HG03039 (cell line): Measurements from ENCODE around the gene SPAG17.
"Not testable (repeated sequence)": the region's sequence is repeated elsewhere in the genome, so short reads cannot be mapped to it uniquely, and the experiment has no call there.

Source experiments
- ATAC-seq: cut with Tn5 transposase; IDR thresholded peaks from one replicate; pipeline ENCODE4 v1.9.1; 2021; ENCODE audit warnings: mild to moderate bottlenecking, moderate library complexity; ENCODE audit not compliant: unreplicated experiment

Gene SPAG17

DNA sequence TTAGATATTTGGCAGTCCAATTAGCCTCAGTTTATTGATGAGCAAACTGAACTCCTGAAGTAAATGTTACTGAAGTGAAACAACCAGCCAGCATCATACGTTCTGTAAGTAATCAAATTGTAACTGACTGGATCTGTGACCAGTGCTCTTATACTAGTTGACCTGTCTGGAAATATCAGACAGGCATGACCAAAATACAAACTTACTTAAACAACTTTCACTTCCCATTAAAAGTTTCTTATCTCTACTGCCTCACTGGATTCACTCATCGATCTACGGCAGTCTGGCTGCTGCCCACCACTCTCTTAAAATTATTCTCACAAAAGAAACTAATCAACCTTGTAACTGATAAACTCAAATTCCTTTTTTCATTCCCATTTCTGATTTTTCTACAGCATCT is 199.1 kb downstream of the SPAG17 start:
- ATAC-seq, result no peak

DNA sequence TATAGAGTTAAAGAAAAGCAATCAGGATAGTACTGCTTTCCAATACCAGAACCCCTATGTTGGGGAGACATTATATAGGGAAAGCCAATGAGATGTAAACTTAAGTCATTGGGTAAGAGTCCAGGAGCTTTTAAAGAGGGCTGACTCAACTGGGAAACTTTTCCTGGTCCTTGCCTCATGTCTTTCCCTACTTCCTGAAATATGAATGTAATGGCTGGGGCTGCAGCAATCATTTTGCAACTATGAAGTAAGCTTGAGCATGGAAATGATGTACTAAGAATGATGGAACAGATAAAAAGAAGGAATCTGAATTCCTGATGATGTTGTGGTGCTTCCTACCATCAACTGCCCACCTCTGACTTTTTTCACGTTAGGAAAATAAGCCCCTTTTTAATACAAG is 199.8 kb downstream of the SPAG17 start:
- ATAC-seq, result no peak

DNA sequence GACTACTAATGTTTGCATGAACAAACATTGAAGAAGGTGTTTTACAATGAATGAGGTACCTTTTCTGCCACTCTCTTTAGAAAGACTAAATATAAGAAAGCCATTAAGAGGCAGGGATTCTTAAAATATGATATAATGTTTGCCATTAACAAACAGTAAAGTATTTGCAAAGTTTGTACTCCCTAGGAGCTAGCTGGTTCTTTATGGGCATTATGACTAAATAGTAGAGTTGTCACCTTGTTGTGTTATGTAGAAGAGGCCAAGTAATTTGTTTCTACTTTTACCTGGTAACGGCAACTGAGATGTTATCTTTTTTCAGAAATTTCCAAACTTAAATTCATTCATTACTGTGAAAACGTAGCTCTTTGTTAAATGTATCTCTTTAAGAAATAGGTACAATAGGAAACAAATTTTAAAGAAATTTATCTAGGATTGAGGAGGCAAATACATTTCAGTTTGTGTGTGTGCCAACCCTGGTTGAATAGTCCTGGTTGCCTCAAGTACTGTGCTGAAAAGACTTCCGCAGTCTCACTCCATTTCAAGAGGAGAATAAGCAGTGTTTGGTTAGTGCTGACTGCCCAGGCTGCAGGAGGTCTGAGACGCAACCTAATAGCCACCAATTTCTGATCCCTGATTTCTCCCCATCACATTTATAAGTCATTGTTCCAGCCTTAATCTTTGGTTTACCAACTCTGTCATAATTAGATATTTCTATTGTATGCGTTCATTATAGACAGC is 203.4 kb downstream of the SPAG17 start:
- no peak for ATAC-seq

DNA sequence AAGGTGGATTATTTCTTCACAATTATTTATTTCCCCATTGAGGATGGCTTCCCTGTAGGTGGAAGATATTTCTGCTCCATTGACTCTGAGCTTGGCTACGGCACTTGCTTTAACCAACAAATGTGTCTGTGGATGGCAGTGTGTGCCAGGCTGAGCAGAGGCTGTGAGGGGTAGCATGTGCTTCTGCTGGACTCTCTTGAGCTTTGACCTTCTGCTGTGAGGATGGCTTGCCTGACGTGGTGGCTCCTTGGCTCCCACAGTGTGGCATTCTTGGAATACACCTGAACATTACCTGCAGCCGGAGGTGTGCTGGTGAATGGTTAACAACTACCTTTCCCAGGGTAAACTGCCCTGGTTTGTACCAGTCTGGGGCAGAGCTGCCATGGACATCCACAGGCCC is 208.6 kb downstream of the SPAG17 start:
- ATAC-seq, result no peak

DNA sequence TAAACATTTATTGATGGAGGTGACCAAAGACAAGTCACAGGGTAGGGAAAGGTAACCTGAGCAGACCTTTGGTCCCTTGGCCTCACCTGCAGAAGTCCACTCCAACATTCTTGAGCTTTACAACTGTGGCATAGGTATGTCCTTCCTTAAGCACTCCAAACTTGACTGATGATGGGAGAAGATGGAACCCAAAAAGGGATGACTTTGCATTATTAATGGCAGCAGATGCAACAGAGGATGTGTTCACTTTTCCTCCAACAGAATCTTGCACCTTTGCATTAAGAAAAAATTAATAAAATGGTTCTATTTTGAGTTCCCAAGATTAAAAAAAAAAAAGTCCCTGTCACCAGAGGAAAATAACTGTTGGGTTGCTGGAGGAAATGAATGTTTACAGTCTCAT is 213.3 kb downstream of the SPAG17 start:
- no peak for ATAC-seq

DNA sequence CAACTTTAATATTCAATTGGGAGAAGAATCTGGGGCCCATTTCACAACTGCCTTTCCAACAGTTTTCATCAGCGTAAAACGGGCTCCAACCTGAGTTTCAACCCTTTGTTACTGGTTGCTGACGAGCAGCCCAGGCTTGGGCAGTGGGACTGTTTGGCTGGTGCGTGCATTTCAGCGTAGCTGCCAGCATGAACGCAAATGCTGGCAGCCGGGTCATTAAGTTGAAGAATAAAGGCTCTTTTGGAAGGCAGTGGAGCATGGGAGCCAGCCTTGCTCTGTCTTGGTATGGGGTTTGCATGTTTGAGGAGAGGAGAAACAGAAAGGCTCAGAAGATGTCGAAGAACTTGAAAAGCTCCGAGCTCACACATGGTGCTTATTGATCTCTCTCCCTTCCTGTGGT is 214.8 kb downstream of the SPAG17 start:
- no peak for ATAC-seq

DNA sequence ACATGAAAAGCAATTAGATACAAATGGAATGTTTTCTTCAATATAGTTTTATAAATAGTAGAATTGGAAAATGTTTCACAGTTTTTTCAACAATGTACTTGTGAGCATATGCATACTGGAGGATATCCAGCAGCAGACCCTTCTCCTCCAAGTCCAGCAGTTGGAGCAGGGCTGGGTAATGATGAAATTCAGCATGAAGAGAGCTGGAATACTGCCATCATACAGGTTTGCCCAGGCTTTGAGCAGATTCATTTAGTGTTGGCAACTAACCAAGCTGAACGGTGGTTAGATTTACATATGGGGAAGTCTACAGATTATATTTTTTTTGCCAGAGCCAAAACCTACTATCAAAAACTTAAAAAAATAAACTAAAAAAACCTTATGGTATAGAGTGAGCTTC is 217.1 kb downstream of the SPAG17 start:
- no peak for ATAC-seq

DNA sequence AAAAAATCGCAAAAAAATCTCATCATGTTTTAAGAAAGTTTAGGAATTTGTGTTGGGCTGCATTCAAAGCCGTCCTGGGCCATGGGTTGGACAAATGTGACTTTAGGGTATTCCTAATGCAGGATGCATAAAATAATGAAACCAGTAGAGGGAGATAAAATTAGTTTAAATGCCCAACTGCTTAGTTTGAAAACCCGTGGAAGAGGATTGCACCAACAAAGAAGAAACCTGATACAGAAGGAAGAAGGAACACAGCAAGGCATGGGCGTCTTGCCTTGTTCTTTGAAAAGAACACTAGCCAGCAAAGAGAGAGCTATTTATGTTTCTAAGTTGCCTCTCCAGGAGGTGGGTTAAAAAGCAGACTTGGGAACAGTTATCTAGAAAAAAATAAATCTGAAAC is 217.6 kb downstream of the SPAG17 start:
- ATAC-seq, result no peak

DNA sequence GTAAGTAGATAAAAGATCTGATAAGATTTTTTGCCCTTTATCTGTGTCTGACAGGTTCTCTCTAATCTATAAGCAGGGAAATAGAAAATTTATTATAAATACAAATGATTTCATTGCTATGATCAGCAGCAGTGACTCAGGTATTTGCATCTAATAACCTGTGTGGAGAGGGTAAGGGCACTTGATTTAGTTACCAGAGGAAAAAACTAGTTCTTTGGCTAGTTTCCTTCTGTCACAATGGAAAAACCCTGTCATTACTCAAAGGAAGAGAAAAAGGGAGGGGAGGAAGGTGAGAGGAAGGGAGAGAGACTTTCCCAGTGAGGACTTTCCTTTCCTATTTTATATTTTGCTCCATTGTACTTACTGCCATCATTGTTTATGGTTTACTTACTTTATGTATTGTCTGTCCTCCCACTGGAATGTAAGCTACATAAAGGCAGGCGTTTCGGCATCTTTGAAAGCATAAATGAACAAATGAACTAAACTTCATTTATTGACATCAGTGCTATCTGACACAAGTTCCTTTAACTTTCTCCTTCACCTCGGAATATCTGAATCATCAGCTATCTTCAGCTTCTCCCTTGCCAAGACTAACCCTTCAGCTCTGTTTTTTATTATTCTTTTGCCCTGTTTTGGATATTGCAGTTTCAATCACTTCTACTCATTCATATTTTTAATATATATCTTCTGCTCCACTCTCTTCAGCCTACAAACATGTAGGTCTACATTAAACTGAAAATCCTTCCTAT is 220.6 kb downstream of the SPAG17 start:
- ATAC-seq, result no peak

DNA sequence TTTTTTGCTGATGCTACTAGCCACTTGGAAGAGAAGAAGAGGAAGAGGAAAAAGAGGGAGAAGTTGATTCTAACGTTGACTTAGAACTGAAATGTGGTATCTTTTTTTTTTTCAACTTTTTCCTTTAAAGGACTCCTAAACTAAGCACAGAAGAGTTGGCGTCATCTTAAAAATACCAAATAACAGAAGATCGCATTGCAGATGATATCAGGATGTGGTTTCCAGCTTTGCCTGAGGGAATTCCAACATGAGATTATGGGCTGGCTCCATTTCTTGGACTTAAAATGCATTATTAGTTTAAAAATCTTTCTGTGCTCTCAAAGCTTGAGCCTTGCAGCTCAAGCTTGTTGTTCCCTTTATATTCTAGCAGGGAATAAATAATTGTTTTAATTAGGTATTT is 225.7 kb downstream of the SPAG17 start:
- ATAC-seq, result no peak

DNA sequence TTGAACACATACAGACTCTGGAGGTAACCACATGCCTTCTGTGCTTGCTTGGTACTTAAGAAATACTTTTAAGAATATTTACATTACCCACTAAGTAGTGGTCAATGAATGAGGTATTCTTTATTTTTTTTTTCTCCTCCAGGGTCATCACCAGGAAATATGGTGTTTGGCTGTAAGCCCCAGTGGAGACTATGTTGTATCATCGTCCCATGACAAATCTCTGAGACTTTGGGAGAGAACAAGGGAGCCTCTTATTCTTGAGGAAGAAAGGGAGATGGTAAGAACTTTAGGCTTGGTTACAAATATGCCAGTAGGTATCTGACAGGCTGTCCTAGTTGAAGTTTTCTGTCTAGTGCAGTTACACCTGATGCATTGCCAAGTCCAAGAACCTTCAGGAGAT is 232.6 kb downstream of the SPAG17 start:
- no peak for ATAC-seq

DNA sequence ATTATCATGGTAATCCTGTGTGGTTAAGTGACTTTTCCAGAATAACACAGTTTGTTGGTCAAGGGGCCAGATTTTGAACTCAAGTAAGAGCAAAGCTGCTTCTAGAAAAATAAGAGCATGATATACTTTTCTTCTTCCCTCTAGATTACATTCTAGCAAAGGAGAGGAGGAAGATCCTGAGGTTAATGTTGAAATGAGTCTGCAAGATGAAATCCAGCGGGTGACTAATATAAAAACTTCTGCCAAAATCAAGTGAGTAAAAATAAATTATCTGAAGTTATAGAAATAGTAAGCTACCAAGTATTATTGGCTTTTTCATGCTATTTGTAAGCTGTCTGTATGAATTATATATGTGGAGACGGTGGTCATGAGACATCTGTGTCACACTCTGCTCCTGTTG is 242.7 kb downstream of the SPAG17 start:
- no peak for ATAC-seq

DNA sequence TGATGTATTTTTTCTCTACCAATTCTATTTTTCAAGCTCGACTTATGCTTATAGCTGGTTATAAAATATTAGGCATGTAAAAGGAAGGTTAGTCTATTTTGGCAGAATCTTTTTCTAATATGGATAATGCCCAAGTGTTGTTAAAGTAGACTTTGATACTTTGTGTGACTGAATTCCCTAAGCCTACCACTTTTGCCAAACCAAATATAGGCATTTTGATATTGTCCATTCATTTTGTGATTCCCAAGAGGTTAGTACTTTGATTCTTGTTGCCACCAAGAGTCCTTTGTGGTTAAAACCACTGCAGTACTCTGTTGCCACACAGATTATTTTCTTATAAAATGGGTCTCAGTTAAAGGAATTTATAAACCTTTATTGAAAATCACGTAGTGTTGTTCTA is 251.3 kb downstream of the SPAG17 start:
- ATAC-seq, result no peak

DNA sequence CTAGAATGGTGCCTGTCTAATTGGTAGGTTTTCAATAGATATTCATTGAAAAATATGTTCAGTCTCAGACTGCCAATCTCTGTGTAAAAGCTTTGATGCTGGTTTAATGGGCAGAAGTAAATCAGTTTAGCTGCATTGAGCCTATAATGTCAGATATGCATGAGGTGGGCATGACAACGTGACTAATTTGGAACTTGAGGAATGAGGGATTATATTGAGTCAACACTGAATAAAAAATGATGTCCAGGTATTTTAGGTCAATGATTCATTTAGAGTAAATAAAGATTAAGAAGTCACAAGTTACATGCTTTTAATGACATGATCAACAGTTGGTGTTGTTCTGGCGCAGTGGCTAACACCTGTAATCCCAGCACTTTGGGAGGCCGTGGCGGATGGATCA is 252.5 kb downstream of the SPAG17 start:
- ATAC-seq, result no peak

DNA sequence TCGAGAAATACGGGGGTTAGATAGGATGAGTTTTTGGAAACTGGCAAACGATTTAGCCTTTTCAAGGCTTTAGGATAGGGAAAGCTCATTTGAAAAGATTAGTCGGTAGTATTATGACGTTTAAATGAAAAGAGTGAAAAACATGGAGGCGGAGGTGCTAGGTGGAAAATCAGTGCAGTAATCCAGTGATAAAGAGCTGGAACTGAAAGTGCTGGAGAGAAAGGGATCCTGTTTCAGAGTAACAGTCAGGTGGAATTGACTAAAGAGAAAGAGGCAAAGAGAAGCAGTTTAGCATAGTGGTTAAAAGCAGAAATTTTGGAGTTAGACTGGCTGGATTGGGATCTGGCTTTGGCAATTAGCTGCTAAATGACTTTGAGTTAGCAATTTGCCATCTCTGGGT is 254.5 kb downstream of the SPAG17 start:
- ATAC-seq, result no peak

DNA sequence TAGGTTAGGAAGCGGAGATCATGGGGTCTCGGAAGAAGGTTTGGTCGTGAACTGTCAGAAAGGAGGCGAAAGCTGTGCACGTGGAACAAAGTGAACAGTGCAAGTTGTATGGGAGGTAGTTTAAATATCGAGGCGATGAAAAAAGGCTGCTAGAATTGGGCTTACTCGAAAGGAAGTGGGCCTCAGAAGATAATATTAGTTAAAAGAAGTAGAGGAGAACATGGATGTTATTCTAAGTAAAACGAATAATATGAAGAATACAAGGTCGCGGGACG is 254.9 kb downstream of the SPAG17 start:
- ATAC-seq, result no peak

DNA sequence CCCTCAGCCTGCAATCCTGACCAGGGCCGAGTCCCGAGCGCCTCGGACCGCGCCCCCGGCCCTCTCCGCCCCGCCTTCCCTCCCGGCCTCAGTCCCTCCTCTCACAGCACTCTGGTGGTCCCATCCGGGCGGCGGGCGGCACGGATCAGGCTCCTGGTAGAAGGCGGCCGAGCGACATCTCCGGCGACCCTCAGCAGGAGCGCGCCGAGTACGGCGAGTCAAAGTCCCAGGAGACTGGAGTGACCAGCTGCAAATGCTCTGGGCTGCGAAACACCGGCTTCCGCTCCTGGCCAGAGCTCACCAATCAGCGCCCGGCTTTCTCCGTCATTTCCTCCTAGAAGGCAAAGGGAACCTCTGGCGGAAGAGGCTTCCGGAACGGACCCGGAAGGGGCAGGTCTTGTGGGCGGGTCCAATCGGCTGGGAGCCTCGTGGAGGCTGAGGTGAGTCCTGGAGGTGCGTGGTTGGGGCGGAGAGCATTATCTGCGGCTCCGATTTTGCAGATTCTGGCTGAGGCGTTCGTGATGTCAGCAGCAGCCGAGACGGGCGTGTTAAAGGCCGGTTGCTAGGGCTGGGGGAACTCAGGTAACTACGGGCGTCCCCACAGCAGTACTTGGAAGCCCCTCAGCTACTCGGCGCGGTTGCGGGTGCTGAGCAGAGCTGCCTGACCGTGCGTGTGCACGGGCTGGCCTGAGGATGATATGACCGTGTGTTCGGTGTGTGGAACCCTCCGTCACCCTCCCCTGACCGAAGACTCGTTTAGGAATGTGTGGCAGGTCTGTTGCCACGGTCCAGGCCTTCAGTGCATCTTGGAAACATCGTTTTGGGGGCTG is 255.5 kb downstream of the SPAG17 start, which contains the start of the genes GDAP2 and WDR3:
Gene GDAP2, minus strand, starts transcription at position 279 of the 830 bp plus-strand sequence. CDS start 9,264 bp downstream, outside the sequence.
Gene WDR3, plus strand, starts transcription at position 397 of the 830 bp plus-strand sequence. CDS start 3,581 bp downstream, outside the sequence.
- peak; percentile 95 for ATAC-seq

DNA sequence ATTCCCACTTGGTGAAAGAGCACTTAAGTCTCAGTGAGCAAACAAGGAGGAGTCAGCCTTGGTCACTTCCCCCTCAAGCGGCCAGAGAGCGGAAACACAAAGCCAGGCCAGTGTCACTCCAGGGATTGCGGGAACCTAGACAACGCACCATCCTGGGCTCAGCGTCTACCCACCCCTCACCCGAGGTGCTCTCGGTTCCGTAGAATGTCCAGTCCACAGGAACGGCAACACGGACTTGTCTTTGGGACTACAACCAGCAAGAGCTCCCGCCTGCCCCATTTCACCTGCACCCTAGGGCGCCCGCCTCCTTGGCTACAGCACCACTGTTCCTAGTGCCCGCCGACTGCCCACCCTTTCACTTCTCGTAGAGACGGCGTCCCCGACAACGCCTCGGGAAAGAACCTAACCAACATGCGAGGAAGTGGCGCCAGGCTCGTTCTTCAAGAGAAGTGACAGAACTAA is 256.1 kb downstream of the SPAG17 start:
- ATAC-seq, result peak; percentile 30

DNA sequence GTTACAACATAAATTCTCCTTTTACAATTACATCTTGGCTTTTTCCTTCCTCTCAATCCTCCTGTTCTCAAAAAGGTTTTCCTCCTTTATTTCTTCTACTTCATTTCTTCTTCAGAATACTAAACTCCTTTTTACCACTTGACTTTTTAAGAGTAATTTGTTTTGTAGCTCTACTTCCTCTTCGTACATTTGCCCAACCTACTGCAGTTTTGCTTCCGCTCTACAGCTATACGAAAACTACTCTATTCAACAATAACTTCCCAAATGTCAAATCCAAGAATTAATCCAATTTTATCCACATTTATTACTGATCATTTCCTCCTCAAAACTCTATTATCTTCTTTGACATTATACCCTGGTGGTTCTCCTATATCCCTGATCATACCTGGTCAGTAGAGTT is 259.0 kb downstream of the SPAG17 start:
- no peak for ATAC-seq

DNA sequence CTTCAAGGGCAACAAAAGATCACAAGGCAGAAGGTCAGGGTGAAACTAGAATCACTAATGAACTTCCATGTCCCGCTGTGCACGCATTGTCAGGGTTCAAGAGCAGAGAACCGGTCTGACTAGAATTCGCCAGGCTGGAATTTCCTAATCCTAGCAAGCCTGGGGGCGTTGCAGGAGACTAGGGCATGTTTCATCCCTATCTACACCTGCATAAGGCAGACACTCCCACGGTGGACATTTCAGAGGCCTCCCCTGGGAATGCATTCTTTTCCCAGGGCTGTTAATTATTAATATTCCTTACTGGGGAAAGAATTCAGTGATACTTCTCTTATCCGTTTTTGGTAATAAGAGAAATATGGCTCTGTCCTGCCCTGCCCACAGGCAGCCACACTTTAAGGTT is 262.3 kb downstream of the SPAG17 start:
- not testable (repeated sequence) for ATAC-seq

DNA sequence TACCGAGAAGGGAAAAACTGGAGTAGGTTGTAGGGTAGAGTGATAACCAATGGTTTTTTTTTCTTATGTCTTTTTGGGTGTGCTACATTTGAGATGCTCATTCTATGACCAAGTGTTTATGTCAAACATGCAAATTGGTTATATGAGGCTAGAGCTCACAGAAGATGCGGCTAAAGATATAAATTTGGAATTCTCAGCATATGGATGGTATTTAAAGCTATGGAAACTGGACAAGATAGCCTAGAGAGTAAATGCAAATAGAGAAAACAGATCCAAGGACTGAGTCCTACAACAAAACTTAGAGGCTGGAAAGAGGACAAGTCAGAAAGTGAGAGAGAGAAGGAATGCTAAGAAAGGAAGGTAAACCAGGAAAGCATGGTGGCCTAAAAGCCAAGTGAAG is 263.0 kb downstream of the SPAG17 start:
- no peak for ATAC-seq

DNA sequence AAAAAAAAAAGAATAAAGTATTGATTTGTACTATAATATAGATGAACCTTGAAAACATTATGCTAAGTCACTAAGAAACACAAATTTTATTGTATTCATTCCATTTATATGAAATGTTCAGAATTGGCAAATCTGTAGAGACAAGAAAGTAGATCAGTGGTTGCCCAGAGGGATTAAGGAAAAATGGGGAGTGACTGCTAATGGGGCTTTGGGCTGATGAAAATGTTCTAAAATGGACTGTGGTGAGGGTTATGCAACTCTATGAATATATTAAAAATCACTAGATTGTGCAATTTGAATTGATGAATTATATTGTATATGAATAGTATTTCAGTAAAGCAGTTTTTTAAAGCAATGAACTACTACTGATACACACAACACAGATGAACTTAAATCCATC is 265.7 kb downstream of the SPAG17 start:
- no peak for ATAC-seq
